ENCODE data around the gene FAM53B. TPM values are rescaled to one million over a fixed set of nuclear protein-coding genes. Genes with fewer than 3 reads are reported as not detected.

FAM53B gene
- total and polyA plus RNA-seq, 5 donors = 34.6 to 58.3 (median 49.5) TPM

GRCh38 chr10:124576526-124577420, 167.4 kb downstream of the FAM53B start:
- DNase-seq (peak in 1 of 3 donors; percentile 29), ATAC-seq (no peak)
- H3K27me3 ChIP-seq (ENCODE audit: control insufficient read depth, insufficient read depth) = no peaks in the 10 kb centered on the region
- 88% methylated on average over 20 of the region's 20 CpGs for WGBS
- intact Hi-C loops (cut with DNase I) = no loop called here
- H3K4me3 ChIP-seq (ENCODE audit: low read length) = no peak overlapping the region
- H3K9me3 ChIP-seq (ENCODE audit: control insufficient read depth, low read length) = no peaks in the 10 kb centered on the region
- H3K27ac ChIP-seq (ENCODE audit: low read length) = no peak overlapping the region
- no peaks in the 10 kb centered on the region for H3K4me1 ChIP-seq (ENCODE audit: control insufficient read depth, insufficient read depth, low read length)

GRCh38 chr10:124575107-124576035, 168.8 kb downstream of the FAM53B start:
- no peaks in the 10 kb centered on the region for H3K9me3 ChIP-seq (ENCODE audit: control insufficient read depth, low read length)
- no peaks in the 10 kb centered on the region for H3K4me1 ChIP-seq (ENCODE audit: control insufficient read depth, insufficient read depth, low read length)
- 89% methylated on average over 22 of the region's 22 CpGs for WGBS
- H3K27ac ChIP-seq (ENCODE audit: low read length) = no peak overlapping the region
- intact Hi-C loops (cut with DNase I) = no loop called here
- no peaks in the 10 kb centered on the region for H3K27me3 ChIP-seq (ENCODE audit: control insufficient read depth, insufficient read depth)
- H3K4me3 ChIP-seq (ENCODE audit: low read length) = no peak overlapping the region
- DNase-seq = peak in 1 of 3 donors; percentile 21
- no peak for ATAC-seq

GRCh38 chr10:124574456-124575070, 169.6 kb downstream of the FAM53B start:
- Histone ChIP-seq H3K4me1 (ENCODE audit: control insufficient read depth, insufficient read depth, low read length) (no peaks in the 10 kb centered on the region), H3K27me3 (ENCODE audit: control insufficient read depth, insufficient read depth) (no peaks in the 10 kb centered on the region), H3K9me3 (ENCODE audit: control insufficient read depth, low read length) (no peaks in the 10 kb centered on the region), H3K4me3 (ENCODE audit: low read length) (no peak overlapping the region), H3K27ac (ENCODE audit: low read length) (no peak overlapping the region)
- intact Hi-C loops (cut with DNase I) = no loop called here
- whole genome bisulfite sequencing = 92% methylated on average over 14 of the region's 14 CpGs
- no peak for ATAC-seq
- DNase-seq = peak in 1 of 3 donors; percentile 15

GRCh38 chr10:124573726-124574455, 170.3 kb downstream of the FAM53B start:
- H3K27ac ChIP-seq (ENCODE audit: low read length) = no peak overlapping the region
- no peaks in the 10 kb centered on the region for H3K9me3 ChIP-seq (ENCODE audit: control insufficient read depth, low read length)
- intact Hi-C loops (cut with DNase I) = no loop called here
- WGBS = 91% methylated on average over 31 of the region's 31 CpGs
- peak in 1 of 3 donors; percentile 20 for DNase-seq
- H3K27me3 ChIP-seq (ENCODE audit: control insufficient read depth, insufficient read depth) = no peaks in the 10 kb centered on the region
- no peak for ATAC-seq
- H3K4me3 ChIP-seq (ENCODE audit: low read length) = no peak overlapping the region
- no peaks in the 10 kb centered on the region for H3K4me1 ChIP-seq (ENCODE audit: control insufficient read depth, insufficient read depth, low read length)

- H3K4me1 ChIP-seq (ENCODE audit: control insufficient read depth, insufficient read depth, low read length) = no peaks in the 10 kb centered on the region
- ATAC-seq (no peak), DNase-seq (peak in 1 of 3 donors; percentile 14)
- H3K27ac ChIP-seq (ENCODE audit: low read length) = no peak overlapping the region
- H3K27me3 ChIP-seq (ENCODE audit: control insufficient read depth, insufficient read depth) = no peaks in the 10 kb centered on the region
- no peak overlapping the region for H3K4me3 ChIP-seq (ENCODE audit: low read length)
- 74% methylated on average over 11 of the region's 11 CpGs for WGBS
- H3K9me3 ChIP-seq (ENCODE audit: control insufficient read depth, low read length) = no peaks in the 10 kb centered on the region
- intact Hi-C loops (cut with DNase I) = no loop called here
These were observed 171.4 kb downstream of the FAM53B start for GRCh38 chr10:124572751-124573150.

- DNase-seq = peak in 1 of 3 donors; percentile 11
- H3K27ac ChIP-seq (ENCODE audit: low read length) = no peak overlapping the region
- ATAC-seq = no peak
- no peaks in the 10 kb centered on the region for H3K9me3 ChIP-seq (ENCODE audit: control insufficient read depth, low read length)
- H3K27me3 ChIP-seq (ENCODE audit: control insufficient read depth, insufficient read depth) = no peaks in the 10 kb centered on the region
- no peak overlapping the region for H3K4me3 ChIP-seq (ENCODE audit: low read length)
- H3K4me1 ChIP-seq (ENCODE audit: control insufficient read depth, insufficient read depth, low read length) = peaks cover 3% of the 10 kb centered on the region
- WGBS = 86% methylated on average over 9 of the region's 9 CpGs
- intact Hi-C loops (cut with DNase I) = no loop called here
These were observed 173.5 kb downstream of the FAM53B start for GRCh38 chr10:124570646-124571045.

GRCh38 chr10:124569623-124570470, 174.3 kb downstream of the FAM53B start:
- Histone ChIP-seq H3K9me3 (ENCODE audit: control insufficient read depth, low read length) (no peaks in the 10 kb centered on the region), H3K27ac (ENCODE audit: low read length) (no peak overlapping the region), H3K27me3 (ENCODE audit: control insufficient read depth, insufficient read depth) (no peaks in the 10 kb centered on the region), H3K4me1 (ENCODE audit: control insufficient read depth, insufficient read depth, low read length) (peaks cover 7% of the 10 kb centered on the region), H3K4me3 (ENCODE audit: low read length) (no peak overlapping the region)
- ATAC-seq (no peak), DNase-seq (peak in 1 of 3 donors; percentile 8)
- 82% methylated on average over 11 of the region's 11 CpGs for WGBS
- intact Hi-C loops (cut with DNase I) = no loop called here

Other genes with a start within 250 kb of the FAM53B start
- 10 to 100 TPM; 10.6 to 14.5 (median 12.2) TPM for gene EEF1AKMT2, start 47.5 kb upstream of the FAM53B start, total RNA-seq
- gene EEF1AKMT2, start 47.5 kb upstream of the FAM53B start, polyA plus RNA-seq = 8.9 TPM
- gene ABRAXAS2, start 57.4 kb upstream of the FAM53B start, total RNA-seq = 10 to 100 TPM in 3 of 4 donors, 1 to 10 TPM in 1; 9.9 to 13.7 (median 12.5) TPM
- gene ABRAXAS2, start 57.4 kb upstream of the FAM53B start, polyA plus RNA-seq = 5.6 TPM
- 10 to 100 TPM; 25.3 to 32.2 (median 29.0) TPM for gene ZRANB1, start 197.7 kb upstream of the FAM53B start, total RNA-seq
- gene ZRANB1, start 197.7 kb upstream of the FAM53B start, polyA plus RNA-seq = 14.4 TPM